ENCODE data around the gene LSM2. TPM values are rescaled to one million over a fixed set of nuclear protein-coding genes. Genes with fewer than 3 reads are reported as not detected.
A peak's percentile ranks its signal among the peaks of the same experiment; 100 is the strongest.

Gene LSM2
- total and polyA plus RNA-seq, 8 donors: 6.7 to 55.8 (median 34.5) TPM; not detected in 1

DNA sequence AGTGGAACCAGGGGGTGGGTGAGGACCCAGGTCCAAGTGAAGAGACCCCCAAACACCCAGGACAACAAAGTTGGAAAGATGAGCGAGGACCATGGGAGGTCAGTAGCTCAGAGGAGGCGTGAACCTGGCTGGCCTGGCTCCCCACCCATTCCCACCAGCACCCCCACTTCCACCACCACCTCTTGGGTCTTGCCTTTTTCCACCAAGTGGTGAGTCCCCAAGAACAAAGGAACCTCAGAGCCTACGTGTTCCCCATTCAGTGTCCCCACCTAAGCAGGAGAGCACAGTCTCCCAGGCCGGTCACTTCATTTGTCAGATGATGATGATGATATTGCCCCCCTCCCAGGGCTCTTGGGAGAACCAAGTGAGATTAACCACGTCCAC is 29.1 kb downstream of the LSM2 start:
- TF ChIP-seq POLR2A (IDR thresholded peaks at IDR 0.05) (no peak), EP300 (IDR thresholded peaks at IDR 0.05) (no peak), POLR2AphosphoS5 (IDR thresholded peaks at IDR 0.05) (no peak)
- TF ChIP-seq, protein P1, sequence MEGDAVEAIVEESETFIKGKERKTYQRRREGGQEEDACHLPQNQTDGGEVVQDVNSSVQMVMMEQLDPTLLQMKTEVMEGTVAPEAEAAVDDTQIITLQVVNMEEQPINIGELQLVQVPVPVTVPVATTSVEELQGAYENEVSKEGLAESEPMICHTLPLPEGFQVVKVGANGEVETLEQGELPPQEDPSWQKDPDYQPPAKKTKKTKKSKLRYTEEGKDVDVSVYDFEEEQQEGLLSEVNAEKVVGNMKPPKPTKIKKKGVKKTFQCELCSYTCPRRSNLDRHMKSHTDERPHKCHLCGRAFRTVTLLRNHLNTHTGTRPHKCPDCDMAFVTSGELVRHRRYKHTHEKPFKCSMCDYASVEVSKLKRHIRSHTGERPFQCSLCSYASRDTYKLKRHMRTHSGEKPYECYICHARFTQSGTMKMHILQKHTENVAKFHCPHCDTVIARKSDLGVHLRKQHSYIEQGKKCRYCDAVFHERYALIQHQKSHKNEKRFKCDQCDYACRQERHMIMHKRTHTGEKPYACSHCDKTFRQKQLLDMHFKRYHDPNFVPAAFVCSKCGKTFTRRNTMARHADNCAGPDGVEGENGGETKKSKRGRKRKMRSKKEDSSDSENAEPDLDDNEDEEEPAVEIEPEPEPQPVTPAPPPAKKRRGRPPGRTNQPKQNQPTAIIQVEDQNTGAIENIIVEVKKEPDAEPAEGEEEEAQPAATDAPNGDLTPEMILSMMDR (IDR thresholded peaks at IDR 0.05): no peak
- DNase-seq: no peak
- Histone ChIP-seq H3K36me3 (peaks cover 37 to 49% (median 48%) of the 10 kb centered on the region in 4 donors), H3K4me1 (peaks cover 28 to 44% (median 35%) of the 10 kb centered on the region in 4 donors), H3K4me3 (no peak overlapping the region), H3K27me3 (no peaks in the 10 kb centered on the region), H3K9me3 (no peaks in the 10 kb centered on the region), H3K27ac (peak overlapping the region; percentile 78 to 90 (median 84))
- intact Hi-C loops (cut with DNase I; ENCODE audit: low total_unique reads): no loop called here
- WGBS, 5 donors: 81 to 95% (median 91%) methylated on average over 5 of the region's 5 CpGs

DNA sequence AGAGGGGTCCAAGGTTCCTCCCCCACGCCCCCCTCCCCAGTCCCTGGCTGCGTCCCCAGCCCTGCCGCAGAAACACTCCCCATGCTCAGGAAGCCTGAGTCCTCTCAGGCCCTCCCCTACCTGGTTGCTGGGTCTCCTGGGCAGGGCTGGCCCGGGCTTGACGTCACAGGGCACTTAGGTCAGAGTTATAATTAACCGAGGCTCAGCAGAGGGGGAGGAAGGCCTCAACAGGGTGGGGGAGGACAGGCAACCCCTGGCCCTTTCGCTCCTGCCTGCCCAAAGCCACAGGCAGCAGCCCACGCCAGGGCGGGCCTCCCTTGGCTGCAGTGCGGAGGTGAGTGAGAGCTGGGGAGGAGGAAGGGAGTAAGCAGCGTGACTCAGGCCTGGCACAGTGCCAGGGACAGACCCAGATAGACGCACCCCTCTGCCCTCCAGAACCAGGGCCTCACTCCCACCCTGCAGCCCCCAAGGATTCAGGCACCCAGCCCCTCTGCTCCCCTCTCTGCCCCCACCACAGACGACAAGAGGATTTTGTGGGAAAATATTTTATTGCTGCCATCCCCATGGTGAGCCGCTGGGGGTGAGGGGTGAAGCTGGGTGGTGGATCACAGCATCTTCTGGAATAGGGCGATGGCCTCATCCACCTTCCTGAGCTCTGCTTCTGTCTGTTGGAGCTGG is 29.6 kb downstream of the LSM2 start, which contains the start of gene VWA7:
VWA7 (minus strand) TSS at position 340 of the 678 bp plus-strand sequence. CDS start 549 bp downstream, outside the sequence.
- intact Hi-C loops (cut with DNase I; ENCODE audit: low total_unique reads): no loop called here
- Histone ChIP-seq H3K36me3 (peaks cover 32 to 44% (median 43%) of the 10 kb centered on the region in 4 donors), H3K4me3 (peak within 1 kb of the TSS in 2 of 4 donors; percentile 1 to 24), H3K27ac (peak within 1 kb of the TSS; percentile 78 to 90 (median 84)), H3K27me3 (no peaks in the 10 kb centered on the region), H3K4me1 (peaks cover 28 to 44% (median 35%) of the 10 kb centered on the region in 4 donors), H3K9me3 (no peaks in the 10 kb centered on the region)
- 0 to 15% (median 11%) methylated on average over 3 to 15 of the region's 15 CpGs for WGBS, 5 donors
- TF ChIP-seq EP300 (IDR thresholded peaks at IDR 0.05): no peak
- TF ChIP-seq POLR2A (IDR thresholded peaks at IDR 0.05): peak in 1 of 4 donors; percentile 34
- TF ChIP-seq, protein P1 (IDR thresholded peaks at IDR 0.05): no peak
- peak in 1 of 3 donors; percentile 83 for TF ChIP-seq POLR2AphosphoS5 (IDR thresholded peaks at IDR 0.05)
- peak; percentile 89 to 94 for DNase-seq

DNA sequence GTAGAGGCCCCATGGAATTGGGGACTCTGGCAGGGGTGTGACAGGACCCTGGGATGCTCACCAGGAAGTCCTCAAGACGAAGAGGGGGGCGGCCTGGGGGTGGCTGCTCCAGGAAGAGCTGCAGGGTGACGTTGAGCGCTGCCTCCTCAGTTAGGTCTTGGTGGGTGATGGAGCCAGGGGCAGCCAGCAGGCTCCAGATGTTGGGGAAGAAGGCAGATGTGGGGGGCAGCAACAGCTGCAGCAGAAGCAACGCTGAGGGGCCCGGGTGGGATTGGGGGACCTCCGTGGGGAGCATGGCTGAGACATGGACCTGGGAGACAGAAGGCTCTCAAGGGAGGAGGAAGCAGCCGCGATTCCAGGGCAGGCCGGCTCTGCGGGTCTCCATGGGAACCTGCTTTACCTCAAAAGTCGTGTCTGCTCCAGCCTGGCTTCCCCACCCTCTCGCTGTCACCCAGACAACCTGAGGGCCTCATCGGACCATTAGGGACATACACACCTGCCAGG is 30.2 kb downstream of the LSM2 start:
- H3K4me3 ChIP-seq: peak overlapping the region in 2 of 4 donors; percentile 1 to 24
- H3K27me3 ChIP-seq: no peaks in the 10 kb centered on the region
- 25 to 37% (median 33%) methylated on average over 14 of the region's 14 CpGs for WGBS, 5 donors
- H3K4me1 ChIP-seq: peaks cover 28 to 44% (median 35%) of the 10 kb centered on the region in 4 donors
- H3K27ac ChIP-seq: peak overlapping the region; percentile 78 to 90 (median 84)
- DNase-seq: no peak
- peaks cover 28 to 38% (median 37%) of the 10 kb centered on the region in 4 donors for H3K36me3 ChIP-seq
- no peaks in the 10 kb centered on the region for H3K9me3 ChIP-seq
- intact Hi-C loops (cut with DNase I; ENCODE audit: low total_unique reads): no loop called here
- TF ChIP-seq POLR2A (IDR thresholded peaks at IDR 0.05): no peak

DNA sequence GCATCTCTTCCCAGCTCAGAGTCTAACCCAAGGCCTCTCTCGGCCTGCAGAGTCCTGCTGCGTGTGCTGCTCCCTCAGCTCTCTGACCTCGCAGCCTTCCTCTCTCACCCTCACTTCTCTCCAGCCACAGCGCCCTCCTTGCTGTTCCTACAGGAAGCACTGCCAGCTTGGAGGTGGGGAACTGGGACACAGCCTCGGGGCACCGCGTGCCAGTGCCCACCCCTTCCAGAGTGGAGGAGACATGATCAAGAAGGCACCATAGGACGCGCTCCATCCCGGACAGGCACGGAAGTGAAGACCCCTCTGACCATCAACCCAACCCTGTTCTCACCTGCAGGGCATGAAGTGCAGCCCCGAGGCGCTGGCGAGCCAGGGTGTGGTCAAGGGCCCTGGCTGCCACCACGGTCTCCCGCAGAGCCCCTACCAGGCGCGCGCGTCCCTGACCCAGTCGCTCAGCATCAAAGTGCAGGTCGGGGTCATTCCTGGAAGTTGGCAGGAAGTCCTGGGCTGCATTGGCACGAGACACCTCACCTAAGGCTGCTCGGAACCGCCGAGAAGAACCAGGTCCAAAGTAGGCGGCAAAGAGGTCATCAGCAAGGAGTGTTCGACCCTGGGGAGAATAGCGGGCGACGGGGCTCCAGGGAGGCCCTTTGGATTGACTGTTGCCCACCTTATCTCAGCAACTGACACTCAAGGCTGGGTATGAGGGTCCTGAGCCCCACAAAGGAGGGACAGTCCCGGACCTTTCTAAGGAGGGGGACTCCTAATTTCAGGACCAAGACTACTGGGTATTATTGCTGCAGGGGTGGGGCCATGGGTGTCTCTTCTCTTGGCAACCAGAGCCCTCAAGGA is 30.9 kb downstream of the LSM2 start:
- Histone ChIP-seq H3K9me3 (no peaks in the 10 kb centered on the region), H3K36me3 (peaks cover 22 to 31% (median 30%) of the 10 kb centered on the region in 4 donors), H3K27me3 (no peaks in the 10 kb centered on the region), H3K27ac (peak overlapping the region; percentile 78 to 90 (median 84)), H3K4me1 (peaks cover 28 to 44% (median 35%) of the 10 kb centered on the region in 4 donors), H3K4me3 (no peak overlapping the region)
- WGBS, 5 donors: 53 to 72% (median 61%) methylated on average over 20 to 32 of the region's 32 CpGs
- DNase-seq: no peak
- intact Hi-C loops (cut with DNase I; ENCODE audit: low total_unique reads): no loop called here
- TF ChIP-seq, protein P1 (IDR thresholded peaks at IDR 0.05): no peak
- TF ChIP-seq EP300 (IDR thresholded peaks at IDR 0.05) (no peak), POLR2A (IDR thresholded peaks at IDR 0.05) (no peak), POLR2AphosphoS5 (IDR thresholded peaks at IDR 0.05) (no peak)
